Cardiac fibroblast (primary cell): ENCODE measurements around the gene AK4.

Source experiments
- DNase-seq, 2 donors: peaks; one replicate each; pipeline versions ENCODE4 v3.0.0 to v3.0.0-alpha.2; 2010; ENCODE audit warnings: low read depth in 2 of 2
- H3K4me3 ChIP-seq, 2 donors: replicated peaks in 1 of 2; 1 replicate in 1 of 2; 2 replicates in 1 of 2; pipeline ENCODE4 v1.5.1; 2011; ENCODE audit warnings: low read depth in 2 of 2, low read length in 2 of 2, mild to moderate bottlenecking in 2 of 2, moderate library complexity in 1 of 2
- TF ChIP-seq, protein P1 (sequence below): IDR thresholded peaks from one replicate; pipeline ENCODE4 v1.5.1; 2011; ENCODE audit warnings: low read depth, mild to moderate bottlenecking, low read length, inconsistent platforms

Gene AK4

DNA sequence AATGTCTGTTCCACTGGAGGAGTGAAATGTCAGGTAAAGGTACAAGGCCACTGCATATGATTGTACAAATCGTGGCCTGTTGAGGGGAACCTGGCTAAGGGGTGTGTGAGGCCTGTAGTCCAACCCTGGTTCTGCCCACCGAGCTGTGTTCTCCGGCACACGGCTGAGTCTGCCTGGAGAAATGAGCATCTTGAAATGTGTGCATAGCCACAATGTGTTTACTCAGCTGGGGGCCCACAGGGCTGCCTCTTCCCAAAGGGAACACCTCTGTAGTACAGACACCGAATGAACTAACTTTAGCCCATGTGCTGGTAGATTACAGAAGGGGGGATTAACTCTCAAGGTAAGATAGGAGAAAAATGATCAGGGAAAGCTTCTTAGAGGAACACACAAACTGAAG, 30.2 kb downstream of the AK4 start:
- TF ChIP-seq, protein P1, sequence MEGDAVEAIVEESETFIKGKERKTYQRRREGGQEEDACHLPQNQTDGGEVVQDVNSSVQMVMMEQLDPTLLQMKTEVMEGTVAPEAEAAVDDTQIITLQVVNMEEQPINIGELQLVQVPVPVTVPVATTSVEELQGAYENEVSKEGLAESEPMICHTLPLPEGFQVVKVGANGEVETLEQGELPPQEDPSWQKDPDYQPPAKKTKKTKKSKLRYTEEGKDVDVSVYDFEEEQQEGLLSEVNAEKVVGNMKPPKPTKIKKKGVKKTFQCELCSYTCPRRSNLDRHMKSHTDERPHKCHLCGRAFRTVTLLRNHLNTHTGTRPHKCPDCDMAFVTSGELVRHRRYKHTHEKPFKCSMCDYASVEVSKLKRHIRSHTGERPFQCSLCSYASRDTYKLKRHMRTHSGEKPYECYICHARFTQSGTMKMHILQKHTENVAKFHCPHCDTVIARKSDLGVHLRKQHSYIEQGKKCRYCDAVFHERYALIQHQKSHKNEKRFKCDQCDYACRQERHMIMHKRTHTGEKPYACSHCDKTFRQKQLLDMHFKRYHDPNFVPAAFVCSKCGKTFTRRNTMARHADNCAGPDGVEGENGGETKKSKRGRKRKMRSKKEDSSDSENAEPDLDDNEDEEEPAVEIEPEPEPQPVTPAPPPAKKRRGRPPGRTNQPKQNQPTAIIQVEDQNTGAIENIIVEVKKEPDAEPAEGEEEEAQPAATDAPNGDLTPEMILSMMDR: no peak
- H3K4me3 ChIP-seq: no peak overlapping the region
- no peak for DNase-seq

DNA sequence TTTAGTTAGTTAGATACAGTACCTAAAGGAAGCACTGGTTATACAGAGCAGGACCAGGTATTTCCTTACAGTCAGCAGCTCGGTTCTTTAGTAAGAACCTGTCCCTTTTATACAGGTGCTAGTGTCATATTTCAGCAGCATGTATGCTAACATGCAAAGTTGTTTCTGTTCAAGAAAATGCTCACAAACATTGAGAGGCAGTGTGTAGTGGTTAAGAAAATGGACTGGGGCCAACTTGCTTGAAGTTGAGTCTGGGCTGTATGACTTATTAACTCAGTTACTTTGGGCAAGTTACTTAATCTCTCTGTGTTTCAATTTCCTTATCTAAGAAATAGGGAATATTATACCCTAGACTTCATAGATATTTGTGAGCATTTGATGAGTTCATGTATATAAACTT, 31.1 kb downstream of the AK4 start:
- TF ChIP-seq, protein P1: no peak
- DNase-seq: no peak

DNA sequence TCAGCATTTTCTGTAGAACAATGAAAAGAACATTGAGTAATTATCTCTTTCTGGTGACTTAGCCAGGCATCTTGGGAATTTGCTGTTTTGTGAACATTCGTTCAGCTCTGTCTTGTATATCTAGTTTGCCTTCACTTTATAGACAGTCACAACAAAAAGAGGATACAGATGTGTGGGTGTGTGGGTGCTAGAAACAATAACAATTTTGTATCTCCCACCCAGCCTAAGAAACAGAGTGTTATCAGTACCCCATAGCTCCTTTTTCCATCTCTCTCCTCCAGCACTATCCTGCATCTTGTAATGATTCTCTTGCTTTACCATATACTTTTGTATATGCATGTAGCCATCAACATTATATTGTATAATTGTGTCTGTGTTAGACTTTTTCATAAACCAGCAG, 33.0 kb downstream of the AK4 start:
- TF ChIP-seq, protein P1: no peak
- DNase-seq: no peak
- H3K4me3 ChIP-seq: no peak overlapping the region

More for the DNA sequence above, 31.1 kb downstream of the AK4 start:
- no peak overlapping the region for H3K4me3 ChIP-seq

DNA sequence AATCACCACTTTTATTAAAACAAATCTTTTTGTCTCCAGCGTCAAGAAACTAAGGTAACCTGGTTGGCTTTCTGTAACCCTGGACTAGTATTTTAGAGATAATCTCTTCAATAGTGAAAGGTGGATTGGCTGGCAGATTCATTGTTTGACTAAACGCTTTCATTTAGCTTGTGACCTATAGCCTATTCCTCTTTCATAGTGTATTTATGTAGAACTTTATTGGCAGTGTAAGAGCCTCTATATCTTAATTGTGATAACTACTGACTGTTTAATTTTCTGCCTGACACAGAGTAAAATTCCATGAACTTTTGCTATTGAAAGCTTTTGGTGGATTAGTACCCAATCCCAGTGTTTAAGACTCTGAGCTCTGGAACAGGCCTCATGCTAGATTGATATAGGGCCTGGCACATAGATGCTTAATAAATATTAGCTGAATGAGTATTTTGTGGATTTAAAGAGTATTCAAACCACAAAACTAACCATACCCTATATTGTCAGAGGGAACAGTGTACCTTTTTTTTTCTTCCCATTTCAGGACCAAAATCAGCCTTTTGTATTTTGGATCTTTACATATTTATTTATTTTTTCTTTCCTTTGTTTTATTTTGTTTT, 34.8 kb downstream of the AK4 start:
- no peak overlapping the region for H3K4me3 ChIP-seq
- TF ChIP-seq, protein P1: no peak
- DNase-seq: no peak

DNA sequence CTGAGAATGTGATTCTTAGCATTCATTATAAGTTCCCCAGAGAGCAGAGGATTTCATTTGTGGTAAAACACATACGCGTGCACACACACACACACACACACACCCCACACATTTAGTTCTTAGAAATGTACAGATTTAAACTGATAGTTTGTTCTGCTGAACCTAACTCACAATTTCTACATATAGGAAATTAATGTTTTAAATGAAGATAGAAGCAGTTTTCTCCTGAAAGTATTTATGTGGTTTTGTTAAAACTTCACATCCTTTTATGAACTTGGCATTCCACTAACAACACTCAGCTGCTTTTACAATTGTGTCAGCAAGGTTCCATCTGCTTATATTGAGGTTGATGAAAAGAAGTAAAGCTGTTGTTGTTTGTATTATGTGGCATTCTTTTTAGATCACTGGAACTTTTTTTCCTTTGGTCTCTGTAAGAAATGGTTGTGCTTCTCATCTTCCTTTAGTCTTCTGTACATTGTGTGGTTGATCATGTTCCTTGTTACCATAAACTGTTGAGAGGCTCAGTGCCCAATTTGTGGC, 41.6 kb downstream of the AK4 start:
- H3K4me3 ChIP-seq: no peak overlapping the region
- DNase-seq: peak in 1 of 2 donors; percentile 43
- TF ChIP-seq, protein P1: no peak

DNA sequence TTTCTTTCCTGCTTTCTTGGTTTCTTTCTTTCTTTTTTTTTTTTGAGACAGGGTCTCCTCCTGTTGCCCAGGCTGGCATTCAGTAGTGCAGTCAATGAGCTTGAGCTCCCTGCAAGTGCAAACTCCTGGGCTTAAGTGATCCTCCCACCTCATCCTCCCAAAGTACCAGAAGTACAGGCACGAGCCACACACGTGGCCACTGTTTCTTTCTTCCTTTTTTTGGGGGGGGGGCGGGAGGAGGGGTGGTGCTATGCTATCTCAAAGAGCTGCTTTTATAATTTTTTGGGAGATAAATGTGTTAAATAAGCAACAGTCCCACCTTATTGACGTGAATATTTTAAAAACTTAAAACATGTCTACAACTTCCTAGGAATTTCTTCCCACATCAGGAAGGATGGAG, 42.2 kb downstream of the AK4 start:
- TF ChIP-seq, protein P1: no peak
- no peak for DNase-seq
- no peak overlapping the region for H3K4me3 ChIP-seq
